MM.1S (cell line): ENCODE measurements around the gene AMDHD1.
A peak's percentile ranks its signal among the peaks of the same experiment; 100 is the strongest.

Source experiments
- DNase-seq: peaks from one replicate; pipeline ENCODE4 v3.0.0-alpha.2; 2015
- H2AFZ ChIP-seq: fragments of 300-600 bp; sonication (generic); 2 replicates; pipeline ENCODE4 v1.6.0; 2016; ENCODE audit warnings: antibody characterized with exemption, low read length
- H3F3A ChIP-seq: fragments of 300-600 bp; sonication (generic); 2 replicates; pipeline ENCODE4 v1.6.1; 2016; ENCODE audit warnings: mild to moderate bottlenecking, antibody characterized with exemption, low read length, moderate library complexity, mixed read lengths; ENCODE audit not compliant: insufficient read depth
- H3K27ac ChIP-seq: fragments of 300-600 bp; sonication (generic); 2 replicates; pipeline ENCODE4 v1.5.1; 2016; ENCODE audit warnings: mild to moderate bottlenecking, low read length
- H3K27me3 ChIP-seq: fragments of 300-600 bp; sonication (generic); replicated peaks from 2 replicates; pipeline ENCODE4 v1.6.0; 2016; ENCODE audit warnings: low read length; ENCODE audit not compliant: insufficient read depth
- H3K36me3 ChIP-seq: fragments of 300-600 bp; sonication (generic); replicated peaks from 2 replicates; pipeline ENCODE4 v1.6.1; 2016; ENCODE audit warnings: mild to moderate bottlenecking, low read length, mixed read lengths; ENCODE audit not compliant: insufficient read depth
- H3K4me1 ChIP-seq: fragments of 300-600 bp; sonication (generic); 2 replicates; pipeline ENCODE4 v1.6.1; 2016; ENCODE audit warnings: low read length, mixed read lengths
- H3K4me2 ChIP-seq: fragments of 300-600 bp; sonication (generic); 2 replicates; pipeline ENCODE4 v1.6.0; 2016; ENCODE audit warnings: low read depth, low read length
- H3K4me3 ChIP-seq: fragments of 300-600 bp; sonication (generic); 2 replicates; pipeline ENCODE4 v1.5.1; 2016; ENCODE audit warnings: low read length, mixed read lengths
- H3K79me2 ChIP-seq: fragments of 300-600 bp; sonication (generic); 2 replicates; pipeline ENCODE4 v1.6.1; 2016; ENCODE audit warnings: mixed run types, low read length, mixed read lengths
- H3K9ac ChIP-seq: fragments of 300-600 bp; sonication (generic); 2 replicates; pipeline ENCODE4 v1.6.1; 2016; ENCODE audit warnings: low read length, mixed read lengths
- H3K9me2 ChIP-seq: fragments of 300-600 bp; sonication (generic); replicated peaks from 2 replicates; pipeline ENCODE4 v1.6.1; 2016; ENCODE audit warnings: mild to moderate bottlenecking, low read length, mixed read lengths; ENCODE audit not compliant: insufficient read depth
- H3K9me3 ChIP-seq: fragments of 300-600 bp; sonication (generic); replicated peaks from 2 replicates; pipeline ENCODE4 v1.6.1; 2016; ENCODE audit warnings: mild to moderate bottlenecking, low read length, mixed read lengths; ENCODE audit not compliant: insufficient read depth
- H4K20me1 ChIP-seq: fragments of 300-600 bp; sonication (generic); 2 replicates; pipeline ENCODE4 v1.6.1; 2016; ENCODE audit warnings: mild to moderate bottlenecking, low read length, moderate library complexity, mixed read lengths; ENCODE audit not compliant: insufficient read depth
- EZH2 ChIP-seq: fragments of 300-600 bp; sonication (generic); optimal IDR thresholded peaks from 2 replicates; pipeline ENCODE3; 2017; ENCODE audit warnings: low read depth, mild to moderate bottlenecking, antibody characterized with exemption, low read length, mixed read lengths
- EZH2phosphoT487 ChIP-seq: fragments of 300-600 bp; sonication (generic); IDR thresholded peaks from 2 replicates; pipeline ENCODE4 v1.6.1; 2018; ENCODE audit warnings: antibody characterized with exemption, low read length
- TF ChIP-seq, protein P1 (sequence below): fragments of 300-600 bp; sonication (generic); IDR thresholded peaks from 2 replicates; pipeline ENCODE4 v1.5.1; 2016; ENCODE audit warnings: antibody characterized with exemption, low read length, mixed read lengths

Gene AMDHD1

DNA sequence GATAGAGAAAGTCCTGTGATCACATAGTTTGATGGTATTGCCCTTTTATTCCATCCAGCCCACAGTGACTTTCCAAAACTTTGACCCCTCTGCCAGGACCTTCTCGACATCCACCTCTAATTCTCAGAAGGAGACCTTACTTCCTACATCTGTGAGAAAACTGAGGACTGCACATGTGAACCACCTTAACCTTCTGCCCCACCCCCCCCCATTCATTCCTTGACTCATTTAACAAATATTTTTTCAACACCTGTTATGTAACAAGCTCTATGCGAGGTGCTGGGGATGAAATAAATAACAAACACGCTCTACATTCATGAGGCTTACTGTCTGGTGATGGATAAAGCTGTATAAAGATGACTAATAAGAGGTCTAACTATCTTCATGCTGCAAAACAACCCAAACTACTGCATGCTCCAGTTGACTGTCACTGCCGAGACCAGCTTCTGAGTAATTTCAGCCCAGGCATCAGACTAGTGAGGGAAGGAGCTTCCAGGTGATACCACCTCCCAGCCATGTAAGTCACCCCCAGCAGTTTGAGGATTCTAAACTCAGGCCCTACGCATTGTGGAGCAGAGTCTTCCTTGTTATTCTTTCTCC lies 54.9 kb downstream of the AMDHD1 start:
- no peak for DNase-seq
- TF ChIP-seq EZH2: no peak
- TF ChIP-seq, protein P1, sequence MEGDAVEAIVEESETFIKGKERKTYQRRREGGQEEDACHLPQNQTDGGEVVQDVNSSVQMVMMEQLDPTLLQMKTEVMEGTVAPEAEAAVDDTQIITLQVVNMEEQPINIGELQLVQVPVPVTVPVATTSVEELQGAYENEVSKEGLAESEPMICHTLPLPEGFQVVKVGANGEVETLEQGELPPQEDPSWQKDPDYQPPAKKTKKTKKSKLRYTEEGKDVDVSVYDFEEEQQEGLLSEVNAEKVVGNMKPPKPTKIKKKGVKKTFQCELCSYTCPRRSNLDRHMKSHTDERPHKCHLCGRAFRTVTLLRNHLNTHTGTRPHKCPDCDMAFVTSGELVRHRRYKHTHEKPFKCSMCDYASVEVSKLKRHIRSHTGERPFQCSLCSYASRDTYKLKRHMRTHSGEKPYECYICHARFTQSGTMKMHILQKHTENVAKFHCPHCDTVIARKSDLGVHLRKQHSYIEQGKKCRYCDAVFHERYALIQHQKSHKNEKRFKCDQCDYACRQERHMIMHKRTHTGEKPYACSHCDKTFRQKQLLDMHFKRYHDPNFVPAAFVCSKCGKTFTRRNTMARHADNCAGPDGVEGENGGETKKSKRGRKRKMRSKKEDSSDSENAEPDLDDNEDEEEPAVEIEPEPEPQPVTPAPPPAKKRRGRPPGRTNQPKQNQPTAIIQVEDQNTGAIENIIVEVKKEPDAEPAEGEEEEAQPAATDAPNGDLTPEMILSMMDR: no peak
- no peak for TF ChIP-seq EZH2phosphoT487
- Histone ChIP-seq H3K4me2 (no peak overlapping the region), H4K20me1 (no peaks in the 10 kb centered on the region), H3K9ac (no peak overlapping the region), H3K27ac (no peak overlapping the region), H3K4me1 (no peaks in the 10 kb centered on the region), H2AFZ (no peak overlapping the region), H3K36me3 (no peaks in the 10 kb centered on the region), H3F3A (no peaks in the 10 kb centered on the region), H3K4me3 (no peak overlapping the region), H3K9me3 (no peaks in the 10 kb centered on the region), H3K27me3 (no peaks in the 10 kb centered on the region), H3K79me2 (no peaks in the 10 kb centered on the region), H3K9me2 (no peaks in the 10 kb centered on the region)

DNA sequence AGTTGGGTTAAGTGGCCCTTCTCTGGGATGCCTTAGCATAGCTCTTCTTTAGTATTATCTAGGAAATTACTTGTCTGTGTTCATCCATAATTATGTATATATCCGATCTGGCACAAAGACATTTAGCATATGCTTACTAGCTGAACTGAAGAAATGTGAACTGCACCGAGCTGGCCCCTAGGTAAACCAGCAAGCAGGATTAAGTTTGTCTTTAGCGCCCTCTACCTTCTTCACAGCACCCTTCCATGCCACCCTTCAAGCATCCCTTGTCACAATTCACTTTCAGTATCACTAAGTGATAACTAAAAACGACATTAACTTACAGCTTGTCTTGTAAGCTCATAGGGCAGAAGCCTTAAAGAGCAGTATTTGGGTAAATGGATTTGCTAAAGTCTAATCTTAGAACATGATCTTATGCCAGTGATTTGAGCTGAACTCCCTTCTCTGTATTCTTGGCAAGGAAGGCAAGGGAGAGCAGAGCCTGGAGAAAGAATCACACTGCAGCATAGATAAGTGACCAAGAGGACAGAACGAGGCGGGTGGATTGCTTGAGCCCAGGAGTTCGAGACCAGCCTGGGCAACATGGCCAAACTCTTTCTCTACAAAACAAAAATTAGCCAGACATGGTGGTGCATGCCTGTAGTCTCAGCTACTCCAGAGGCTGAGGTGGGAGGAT lies 55.6 kb downstream of the AMDHD1 start:
- H3K79me2 ChIP-seq: no peaks in the 10 kb centered on the region
- no peaks in the 10 kb centered on the region for H3K27me3 ChIP-seq
- peak; percentile 86 for DNase-seq
- no peak overlapping the region for H3K27ac ChIP-seq
- H3K4me2 ChIP-seq: peak overlapping the region; percentile 19; the same call in 1 of the 2 replicates
- no peak overlapping the region for H3K4me3 ChIP-seq
- H3K9me3 ChIP-seq: no peaks in the 10 kb centered on the region
- H3F3A ChIP-seq: no peaks in the 10 kb centered on the region
- H4K20me1 ChIP-seq: no peaks in the 10 kb centered on the region
- no peaks in the 10 kb centered on the region for H3K4me1 ChIP-seq
- no peak overlapping the region for H2AFZ ChIP-seq
- no peaks in the 10 kb centered on the region for H3K9me2 ChIP-seq
- no peak overlapping the region for H3K9ac ChIP-seq
- TF ChIP-seq EZH2phosphoT487 (no peak), EZH2 (no peak)
- TF ChIP-seq, protein P1: peak; percentile 86
- no peaks in the 10 kb centered on the region for H3K36me3 ChIP-seq

DNA sequence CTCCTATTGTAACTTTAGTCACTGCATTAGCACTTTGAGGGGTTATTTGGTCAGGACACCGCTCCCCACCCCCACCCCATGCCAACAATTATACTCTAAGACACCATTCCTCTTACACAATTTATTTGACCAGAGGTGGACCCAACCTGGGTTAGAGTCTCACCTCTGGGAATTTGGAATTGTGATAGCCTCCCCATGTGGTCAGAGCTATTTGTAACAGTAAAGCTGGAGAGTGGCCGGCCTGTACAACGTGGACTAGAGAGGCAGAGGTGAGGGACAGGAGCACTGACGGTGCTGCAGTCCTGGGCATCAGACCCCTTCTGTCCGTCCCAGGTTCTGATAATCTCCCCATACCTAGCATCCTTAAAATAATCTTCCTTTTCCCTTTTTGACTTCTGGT lies 56.4 kb downstream of the AMDHD1 start:
- Histone ChIP-seq H3K4me3 (no peak overlapping the region), H3K4me2 (no peak overlapping the region), H3K9me2 (no peaks in the 10 kb centered on the region), H3F3A (no peaks in the 10 kb centered on the region), H4K20me1 (no peaks in the 10 kb centered on the region), H2AFZ (no peak overlapping the region), H3K4me1 (no peaks in the 10 kb centered on the region), H3K27me3 (no peaks in the 10 kb centered on the region), H3K9me3 (no peaks in the 10 kb centered on the region), H3K36me3 (no peaks in the 10 kb centered on the region), H3K79me2 (no peaks in the 10 kb centered on the region), H3K27ac (no peak overlapping the region), H3K9ac (no peak overlapping the region)
- no peak for DNase-seq
- TF ChIP-seq EZH2phosphoT487 (no peak), EZH2 (no peak)
- TF ChIP-seq, protein P1: no peak
